ENCODE data around the gene PRSS36. TPM values are rescaled to one million over a fixed set of nuclear protein-coding genes. Genes with fewer than 3 reads are reported as not detected.
"Not testable (repeated sequence)": the region's sequence is repeated elsewhere in the genome, so short reads cannot be mapped to it uniquely, and the experiment has no call there.

The PRSS36 gene
- total RNA-seq, 1 experiment from 2014 or later, result 0.17 TPM

DNA sequence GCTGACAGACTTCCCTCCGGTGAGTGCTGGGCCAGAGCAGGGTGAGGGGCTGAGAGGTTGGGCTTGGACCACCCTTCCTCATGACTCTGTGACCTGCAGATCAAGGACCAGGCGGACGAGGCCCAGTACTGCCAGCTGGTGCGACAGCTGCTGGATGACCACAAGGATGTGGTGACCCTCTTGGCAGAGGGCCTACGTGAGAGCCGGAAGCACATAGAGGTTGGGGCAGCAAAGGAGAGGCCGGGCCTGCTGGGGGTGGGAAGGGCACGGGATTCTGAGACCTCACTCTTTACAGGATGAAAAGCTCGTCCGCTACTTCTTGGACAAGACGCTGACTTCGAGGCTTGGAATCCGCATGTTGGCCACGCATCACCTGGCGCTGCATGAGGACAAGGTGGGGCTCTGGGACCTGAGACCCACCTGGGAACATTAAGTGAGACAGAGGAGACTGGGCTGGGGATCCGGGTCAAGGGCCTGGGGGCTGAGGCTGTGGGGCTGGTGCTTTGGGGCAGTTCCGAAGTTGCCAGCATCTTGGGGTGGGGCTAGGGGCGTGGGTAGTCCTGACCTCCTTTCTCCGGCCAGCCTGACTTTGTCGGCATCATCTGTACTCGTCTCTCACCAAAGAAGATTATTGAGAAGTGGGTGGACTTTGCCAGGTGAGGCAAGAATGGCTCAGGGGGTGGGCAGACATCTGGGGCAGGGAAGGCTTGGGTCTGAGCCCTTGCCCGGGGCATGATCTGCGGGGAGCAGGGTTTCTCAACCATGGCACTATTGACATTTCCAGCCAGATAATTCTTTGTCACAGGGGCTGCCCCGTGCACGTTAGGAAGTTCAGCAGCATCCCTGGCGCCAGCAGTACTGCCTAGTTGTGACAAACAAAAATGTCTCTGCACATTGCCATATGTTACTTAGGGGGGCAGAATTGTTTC lies 39.5 kb downstream of the PRSS36 start:
- no peak for DNase-seq (ENCODE audit: low read depth)
- in situ Hi-C loops (cut with HindIII; ENCODE audit: low pct_unique_long_range_greater_than_20kb, low sequenced_read_pairs), result no loop called here

DNA sequence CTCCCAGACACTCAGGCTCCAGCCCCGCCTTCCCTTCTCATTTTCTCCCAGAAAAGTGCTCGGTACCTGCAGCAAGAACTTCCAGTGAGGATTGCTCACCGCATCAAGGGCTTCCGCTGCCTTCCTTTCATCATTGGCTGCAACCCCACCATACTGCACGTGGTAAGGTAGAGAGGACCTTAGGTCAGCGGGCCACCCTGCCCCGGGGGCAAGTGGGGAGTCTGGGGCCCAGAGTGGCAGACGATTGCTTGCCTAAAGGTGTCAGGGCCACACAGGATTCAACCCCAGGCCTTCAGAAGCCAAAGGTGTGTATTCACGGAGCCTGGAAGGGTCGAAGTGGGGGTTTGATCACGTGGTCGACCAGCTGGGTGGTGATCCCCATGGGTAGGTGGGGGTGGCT lies 40.2 kb downstream of the PRSS36 start:
- no peak for DNase-seq (ENCODE audit: low read depth)
- in situ Hi-C loops (cut with HindIII; ENCODE audit: low pct_unique_long_range_greater_than_20kb, low sequenced_read_pairs), result no loop called here

DNA sequence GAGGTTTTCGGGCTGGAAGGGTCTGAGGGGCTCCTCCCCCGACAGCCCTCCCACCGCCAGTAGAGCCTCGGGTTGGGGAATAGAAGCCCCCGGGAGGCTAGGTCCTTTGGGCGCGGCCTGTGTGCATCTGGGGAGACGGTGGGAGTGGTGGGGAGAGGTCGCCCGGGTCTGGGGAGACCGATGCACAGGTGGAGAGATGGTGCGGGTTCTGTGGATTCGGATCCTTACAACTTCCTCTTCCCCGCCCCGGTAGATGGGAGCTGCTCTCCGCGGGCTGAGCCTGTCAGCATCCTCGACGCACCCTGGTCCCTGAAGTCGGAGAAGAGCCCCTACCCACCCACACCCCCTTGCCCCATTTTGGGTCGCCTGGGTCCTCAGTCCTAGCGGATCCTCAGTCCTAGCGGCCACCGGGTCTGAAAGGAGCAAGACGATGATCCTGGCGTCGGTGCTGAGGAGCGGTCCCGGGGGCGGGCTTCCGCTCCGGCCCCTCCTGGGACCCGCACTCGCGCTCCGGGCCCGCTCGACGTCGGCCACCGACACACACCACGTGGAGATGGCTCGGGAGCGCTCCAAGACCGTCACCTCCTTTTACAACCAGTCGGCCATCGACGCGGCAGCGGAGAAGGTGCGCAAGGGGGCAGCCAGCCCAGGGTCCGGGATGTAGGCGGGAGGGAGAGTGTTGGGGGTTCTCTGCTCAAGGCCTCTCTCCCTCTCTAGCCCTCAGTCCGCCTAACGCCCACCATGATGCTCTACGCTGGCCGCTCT lies 40.9 kb downstream of the PRSS36 start:
- no peak for DNase-seq (ENCODE audit: low read depth)
- in situ Hi-C loops (cut with HindIII; ENCODE audit: low pct_unique_long_range_greater_than_20kb, low sequenced_read_pairs), result no loop called here

DNA sequence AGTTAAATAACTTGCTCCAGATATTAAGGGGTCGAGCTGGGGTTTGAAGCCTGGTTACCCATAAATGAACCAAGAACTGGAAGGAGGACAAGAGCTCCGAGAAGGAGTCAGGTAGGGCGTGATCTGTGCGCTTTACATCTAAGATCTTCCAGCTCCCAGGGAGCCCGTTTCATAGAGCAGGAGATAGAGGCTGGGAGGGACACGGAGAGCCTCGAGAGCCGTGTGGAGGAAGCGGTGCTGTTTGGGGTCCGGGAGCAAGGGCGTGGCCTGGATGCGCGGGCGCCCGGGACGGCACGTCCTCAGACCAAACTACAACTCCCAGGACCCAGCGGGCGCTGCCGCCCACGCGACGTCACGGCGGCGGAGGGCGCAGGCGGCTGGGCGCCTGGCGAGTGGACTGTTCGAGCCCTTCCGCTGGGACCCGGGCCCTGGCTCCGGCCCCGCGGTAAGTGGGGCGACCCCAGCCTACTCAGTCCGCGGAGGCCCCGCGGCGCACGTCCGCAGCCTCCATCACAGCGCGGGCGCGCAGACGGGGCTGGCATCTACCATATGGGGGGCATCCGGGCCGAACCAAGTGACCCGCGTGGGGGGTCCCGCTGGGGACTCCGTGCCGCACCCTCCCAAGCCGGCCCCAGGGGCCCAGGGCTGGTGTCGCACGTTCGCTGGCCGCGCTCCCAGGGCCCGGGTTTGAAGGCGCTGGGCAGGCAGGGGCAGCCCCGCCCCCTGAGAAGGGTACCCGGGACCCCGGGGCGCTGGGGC lies 41.7 kb downstream of the PRSS36 start, which contains the start of gene BCKDK:
Gene BCKDK (plus strand): TSS at position 352 of the 759 bp plus-strand sequence. CDS start 838 bp downstream, outside the sequence.
- in situ Hi-C loops (cut with HindIII; ENCODE audit: low pct_unique_long_range_greater_than_20kb, low sequenced_read_pairs), result no loop called here
- peak; percentile 74 for DNase-seq (ENCODE audit: low read depth)

DNA sequence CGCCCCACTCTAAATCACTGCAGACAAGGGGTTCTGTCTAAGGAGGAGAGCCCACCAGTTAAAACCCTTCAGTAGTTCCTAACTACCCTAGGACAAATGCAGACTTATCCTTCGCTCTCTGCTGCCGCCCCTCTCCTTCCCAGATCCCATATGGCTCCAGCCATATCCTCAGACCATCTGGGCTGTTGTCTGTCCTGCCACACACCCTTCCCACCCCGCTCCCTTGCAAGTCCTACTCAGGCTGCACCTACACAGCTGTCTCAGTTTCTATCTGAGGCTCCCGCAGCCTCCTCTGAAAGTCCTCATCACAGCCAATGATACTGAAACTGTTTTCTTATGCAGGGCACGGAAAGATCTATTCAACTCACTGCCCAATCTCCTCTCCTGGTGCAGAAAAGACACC lies 42.4 kb downstream of the PRSS36 start:
- no peak for DNase-seq (ENCODE audit: low read depth)
- in situ Hi-C loops (cut with HindIII; ENCODE audit: low pct_unique_long_range_greater_than_20kb, low sequenced_read_pairs), result no loop called here

DNA sequence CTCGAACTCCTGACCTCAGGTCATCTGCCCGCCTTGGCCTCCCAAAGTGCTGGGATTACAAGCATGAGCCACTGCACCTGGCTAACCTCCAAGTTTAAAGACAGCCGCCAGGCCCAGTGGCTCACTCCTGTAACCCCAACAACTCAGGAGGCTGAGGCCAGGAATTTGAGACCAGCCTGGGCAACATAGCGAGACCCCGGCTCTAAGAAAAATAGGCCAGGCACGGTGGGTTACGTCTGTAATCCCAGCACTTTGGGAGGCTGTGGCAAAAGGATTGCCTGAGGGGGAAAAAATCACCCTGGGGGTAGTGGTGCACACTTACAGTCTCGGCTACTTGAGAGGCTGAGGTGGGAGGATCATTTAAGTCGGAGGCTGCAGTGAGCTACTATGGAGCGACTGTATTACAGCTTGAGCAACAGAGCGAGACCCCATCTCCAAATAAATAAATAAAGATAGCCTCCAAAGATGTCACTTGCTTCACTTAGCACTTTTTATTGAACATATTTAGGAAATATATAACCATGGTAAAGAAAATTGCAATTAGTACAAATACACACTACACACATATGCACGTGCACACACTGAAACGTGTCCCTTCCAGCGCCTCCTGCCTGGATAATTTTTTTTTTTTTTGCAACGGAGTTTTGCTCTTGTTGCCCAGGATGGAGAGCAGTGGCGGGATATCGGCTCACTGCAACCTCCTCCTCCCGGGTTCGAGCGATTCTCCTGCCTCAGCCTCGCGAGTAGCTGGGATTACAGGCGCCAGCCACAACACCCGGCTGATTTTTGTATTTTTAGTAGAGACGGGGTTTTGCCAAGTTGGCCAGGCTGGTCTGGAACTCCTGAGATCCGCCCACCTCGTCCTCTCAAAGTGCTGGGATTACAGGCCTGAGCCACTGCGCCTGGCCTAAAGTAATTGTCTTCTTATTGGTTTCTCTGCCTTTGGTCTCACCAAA lies 43.1 kb downstream of the PRSS36 start:
- in situ Hi-C loops (cut with HindIII; ENCODE audit: low pct_unique_long_range_greater_than_20kb, low sequenced_read_pairs), result no loop called here

DNA sequence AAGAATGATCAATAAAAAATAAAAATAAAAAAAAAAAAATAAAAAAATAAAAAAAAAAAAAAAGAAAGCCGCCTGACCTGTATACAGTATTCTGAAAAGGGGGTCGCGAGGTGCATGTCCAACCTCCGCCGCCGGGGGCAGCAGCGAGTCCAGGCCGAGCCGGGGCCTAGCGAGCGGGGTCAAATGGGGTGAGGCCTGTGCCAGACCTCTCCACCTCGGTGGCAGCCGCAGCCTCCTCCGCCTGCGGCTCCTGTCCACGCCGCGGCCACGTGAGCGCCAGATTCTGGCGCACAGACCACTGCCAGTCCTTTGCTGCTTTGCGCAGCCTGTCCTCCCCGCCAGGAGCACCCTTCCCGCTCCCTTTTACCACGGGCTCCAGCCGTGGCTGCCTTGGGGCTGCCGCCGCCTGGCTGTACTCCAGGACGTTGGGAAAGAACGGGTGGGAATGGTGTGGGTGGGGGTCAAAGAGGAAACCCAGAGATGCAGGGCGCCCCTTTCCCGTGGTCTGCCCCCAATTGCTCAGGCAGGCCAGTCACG lies 44.1 kb downstream of the PRSS36 start:
- in situ Hi-C loops (cut with HindIII; ENCODE audit: low pct_unique_long_range_greater_than_20kb, low sequenced_read_pairs), result no loop called here
- DNase-seq (ENCODE audit: low read depth), result no peak

More for the DNA sequence above, 43.1 kb downstream of the PRSS36 start:
- DNase-seq (ENCODE audit: low read depth), result no peak

DNA sequence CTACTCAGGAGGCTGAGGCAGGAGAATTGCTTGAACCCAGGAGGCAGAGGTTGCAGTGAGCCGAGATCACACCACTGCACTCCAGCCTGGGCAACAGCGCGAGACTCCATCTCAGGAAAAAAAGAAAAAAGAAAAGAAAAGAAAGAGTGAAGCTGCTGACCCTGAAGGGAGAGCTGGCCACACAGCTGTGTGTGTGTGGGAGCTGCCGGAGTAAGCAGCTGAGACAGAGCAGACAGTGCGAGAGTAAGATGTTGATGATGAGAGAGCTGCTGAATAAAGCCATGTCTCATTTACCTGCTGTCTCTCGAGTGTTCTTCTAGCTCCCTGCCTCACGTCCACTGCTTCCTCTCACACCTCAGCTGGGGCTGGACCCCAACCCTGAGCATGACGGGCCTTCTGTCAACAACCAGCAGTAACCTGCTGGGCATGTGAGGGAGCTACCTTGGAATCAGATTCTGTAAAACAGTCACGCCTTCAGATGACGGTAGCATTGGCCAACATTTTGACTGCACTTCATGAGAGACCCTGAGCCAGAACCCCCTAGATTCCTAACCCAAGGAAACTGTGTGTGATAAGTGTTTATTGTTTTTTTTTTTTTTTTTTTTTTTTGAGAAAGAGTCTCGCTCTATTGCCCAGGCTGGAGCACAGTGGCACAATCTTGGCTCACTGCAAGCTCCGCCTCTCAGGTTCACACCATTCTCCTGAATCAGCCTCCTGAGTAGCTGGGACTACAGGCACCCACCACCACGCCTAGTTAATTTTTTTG lies 48.8 kb downstream of the PRSS36 start:
- in situ Hi-C loops (cut with HindIII; ENCODE audit: low pct_unique_long_range_greater_than_20kb, low sequenced_read_pairs); DNase-seq (ENCODE audit: low read depth): not testable (repeated sequence)

DNA sequence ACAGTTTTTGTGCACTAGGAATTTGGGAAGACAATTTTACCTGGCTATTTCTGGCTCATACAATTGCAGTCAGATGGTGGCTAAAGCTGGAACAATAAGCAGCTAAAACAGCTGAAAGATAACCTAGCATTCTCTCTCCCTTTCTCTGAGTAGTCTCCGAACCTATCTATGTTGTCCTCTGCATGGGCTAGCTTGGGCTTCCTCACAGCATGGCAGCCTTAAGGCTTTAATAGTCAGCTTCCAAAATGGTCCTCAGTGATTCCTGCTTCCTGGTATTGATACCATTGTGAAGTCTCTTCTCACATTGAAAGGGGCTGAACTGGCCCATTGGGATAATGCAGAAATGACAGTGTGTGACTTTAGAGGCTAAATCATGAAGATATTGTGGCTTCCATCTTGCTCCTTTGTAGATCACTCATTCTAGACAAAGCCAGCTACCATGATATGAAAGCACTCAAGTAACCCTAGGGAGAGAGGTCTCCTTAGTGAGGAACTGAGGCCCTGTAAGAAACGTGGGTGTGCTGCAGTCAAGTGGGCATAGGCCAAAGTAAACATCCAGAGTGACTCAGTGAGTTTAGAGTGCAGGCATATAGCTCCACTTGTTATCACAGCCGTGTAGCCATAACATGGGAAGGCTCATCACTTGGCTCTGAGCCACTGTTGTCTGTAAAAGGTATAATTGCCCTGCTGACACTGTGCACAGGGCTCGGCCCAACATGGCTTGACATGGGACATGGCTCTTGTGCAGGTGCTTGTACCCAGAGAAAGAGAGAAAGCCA lies 49.8 kb downstream of the PRSS36 start:
- DNase-seq (ENCODE audit: low read depth), result peak; percentile 58

DNA sequence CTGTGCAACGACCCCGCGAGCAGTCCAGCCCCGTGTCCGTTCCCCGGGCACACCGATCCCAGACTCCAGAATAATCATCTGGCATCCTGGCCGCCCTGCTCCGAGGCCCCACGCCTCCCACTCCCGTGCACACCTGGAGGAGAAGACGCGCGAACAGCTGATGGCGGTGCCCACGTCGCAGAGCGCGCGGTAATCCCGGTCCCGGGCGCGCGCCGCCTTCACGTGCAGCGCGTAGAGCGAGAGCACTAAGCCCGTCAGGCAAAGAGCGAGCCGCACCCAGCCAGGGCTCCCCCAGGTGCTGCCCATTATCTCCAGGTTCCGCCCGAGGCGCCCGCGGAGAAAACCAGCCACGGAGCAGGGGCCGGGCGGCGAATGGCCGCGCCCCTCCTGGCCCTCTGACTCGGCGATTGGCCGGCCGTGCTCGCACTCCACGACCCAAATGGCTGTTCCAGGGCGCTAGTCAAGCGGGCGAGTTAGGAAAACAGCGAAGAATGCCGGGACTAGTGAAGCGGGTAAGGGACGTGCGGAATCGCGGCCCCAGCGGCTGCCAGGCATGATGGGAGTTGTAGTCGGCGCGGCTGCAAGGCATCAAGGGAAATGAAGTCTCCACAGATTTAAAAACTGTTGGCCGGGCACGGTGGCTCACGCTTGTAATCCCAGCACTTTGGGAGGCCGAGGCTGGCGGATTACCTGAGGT lies 55.3 kb downstream of the PRSS36 start, which contains the start of gene VKORC1:
Gene VKORC1 (minus strand): TSS at position 374 of the 697 bp plus-strand sequence. CDS start 68 bp downstream, at position 306.
- in situ Hi-C loops (cut with HindIII; ENCODE audit: low pct_unique_long_range_greater_than_20kb, low sequenced_read_pairs), result no loop called here

More for the DNA sequence above, 49.8 kb downstream of the PRSS36 start:
- in situ Hi-C loops (cut with HindIII; ENCODE audit: low pct_unique_long_range_greater_than_20kb, low sequenced_read_pairs), result no loop called here

DNA sequence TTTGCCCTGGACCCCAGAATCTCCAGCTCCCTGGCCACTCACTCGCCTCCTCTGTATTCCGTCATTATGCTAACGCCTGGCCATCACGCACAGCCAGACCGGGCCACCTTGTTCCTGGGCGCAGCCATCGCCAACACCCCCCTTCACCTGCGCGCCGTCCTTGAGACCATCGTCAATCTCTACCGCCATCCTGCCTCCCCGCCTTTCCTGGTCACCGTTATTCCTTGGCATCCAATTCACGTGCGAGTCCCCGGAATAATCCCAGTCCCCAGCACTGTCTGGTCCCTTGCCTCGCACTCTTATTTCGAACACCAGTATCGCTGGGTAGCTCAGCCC lies 55.8 kb downstream of the PRSS36 start:
- in situ Hi-C loops (cut with HindIII; ENCODE audit: low pct_unique_long_range_greater_than_20kb, low sequenced_read_pairs), result no loop called here
- DNase-seq (ENCODE audit: low read depth), result no peak

More for the DNA sequence above, 55.3 kb downstream of the PRSS36 start, which contains the start of gene VKORC1:
- peak; percentile 99 for DNase-seq (ENCODE audit: low read depth)

DNA sequence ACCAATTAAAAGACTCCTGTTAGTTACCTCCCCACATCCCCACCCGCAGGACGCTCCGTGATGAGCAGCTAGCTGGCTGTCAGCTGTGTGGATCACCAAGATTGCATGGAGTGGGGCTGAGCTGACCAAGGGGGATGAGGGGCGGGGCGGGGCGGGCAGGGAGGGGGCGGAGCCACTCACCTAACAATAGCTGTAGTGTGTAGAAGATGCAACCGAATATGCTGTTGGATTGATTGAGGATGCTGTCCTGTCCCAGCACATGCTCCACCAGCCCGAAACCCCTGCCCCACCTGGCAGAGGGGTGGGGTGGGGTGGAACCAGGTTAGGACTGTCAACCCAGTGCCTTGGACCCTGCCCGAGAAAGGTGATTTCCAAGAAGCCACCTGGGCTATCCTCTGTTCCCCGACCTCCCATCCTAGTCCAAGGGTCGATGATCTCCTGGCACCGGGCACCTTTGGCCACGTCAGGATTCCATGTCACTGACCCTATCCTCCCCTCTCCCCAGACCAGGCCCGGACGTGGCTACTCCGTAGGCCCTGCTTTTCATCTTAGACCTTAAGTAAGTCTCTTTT lies 56.6 kb downstream of the PRSS36 start:
- in situ Hi-C loops (cut with HindIII; ENCODE audit: low pct_unique_long_range_greater_than_20kb, low sequenced_read_pairs), result no loop called here
- peak; percentile 75 for DNase-seq (ENCODE audit: low read depth)

DNA sequence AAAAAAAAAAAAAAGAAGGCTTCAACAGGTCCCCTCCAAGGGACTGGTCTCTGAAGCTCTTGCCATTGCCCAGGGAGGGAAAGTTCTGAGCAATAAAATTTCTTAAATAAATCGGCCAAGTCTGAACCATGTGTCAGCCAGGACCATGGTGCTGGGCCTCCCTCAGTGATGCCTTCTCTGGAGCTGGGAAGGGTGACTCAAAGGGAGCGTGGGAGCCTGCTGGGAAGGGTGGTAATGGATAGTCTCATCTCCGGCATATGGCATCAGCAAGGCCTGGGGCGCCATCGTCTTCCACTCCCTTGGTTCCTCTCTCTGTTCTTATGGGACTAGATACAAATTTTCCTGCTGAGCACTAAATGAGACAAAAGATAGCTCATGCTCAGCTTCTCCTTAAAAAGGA lies 57.5 kb downstream of the PRSS36 start:
- DNase-seq (ENCODE audit: low read depth), result no peak
- in situ Hi-C loops (cut with HindIII; ENCODE audit: low pct_unique_long_range_greater_than_20kb, low sequenced_read_pairs), result no loop called here

DNA sequence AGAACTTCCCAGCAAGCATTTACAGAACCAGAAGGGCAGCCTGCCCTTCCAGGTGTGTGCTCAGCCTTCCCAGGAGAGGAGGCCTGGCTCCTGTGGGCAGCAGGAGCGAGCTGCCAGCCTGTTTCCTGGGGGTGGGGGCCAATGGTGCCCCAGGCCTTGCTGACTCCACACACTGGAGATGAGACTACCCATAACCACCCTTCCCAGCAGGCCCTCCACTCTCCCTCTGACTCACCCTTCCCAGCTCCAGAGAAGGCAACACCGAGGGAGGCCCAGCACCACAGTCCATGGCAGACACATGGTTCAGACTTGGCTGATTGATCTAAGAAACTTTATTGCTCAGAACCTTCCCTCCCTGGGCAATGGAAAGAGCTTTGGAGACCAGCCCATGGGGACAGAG lies 59.3 kb downstream of the PRSS36 start:
- DNase-seq (ENCODE audit: low read depth), result no peak
- in situ Hi-C loops (cut with HindIII; ENCODE audit: low pct_unique_long_range_greater_than_20kb, low sequenced_read_pairs), result no loop called here

DNA sequence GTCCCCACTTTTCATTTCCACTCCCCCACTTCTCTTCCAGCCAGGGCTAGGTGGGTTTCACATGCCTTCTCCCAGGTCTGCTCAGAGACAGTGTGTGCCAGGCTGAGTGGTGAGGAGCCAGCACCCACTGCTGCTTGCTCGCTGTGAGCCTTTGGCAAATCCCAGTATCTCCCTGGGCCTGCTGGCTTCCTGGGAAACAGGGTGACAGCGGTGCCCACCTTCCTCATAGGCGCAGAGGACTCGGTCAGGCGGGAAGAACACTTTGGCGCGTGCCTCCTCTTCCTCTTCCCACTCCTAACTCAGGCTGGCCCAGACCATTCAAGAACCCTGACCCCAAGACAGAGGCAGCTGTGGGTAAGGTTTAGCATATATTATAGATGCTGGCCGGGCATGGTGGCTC lies 60.7 kb downstream of the PRSS36 start:
- in situ Hi-C loops (cut with HindIII; ENCODE audit: low pct_unique_long_range_greater_than_20kb, low sequenced_read_pairs), result no loop called here
- DNase-seq (ENCODE audit: low read depth), result no peak

Data from Caki2 (cell line).